GM18520 (cell line): Measurements from ENCODE around the gene SAC3D1.

ENCODE experiments used
- ATAC-seq: cut with Tn5 transposase; IDR thresholded peaks from one replicate; pipeline ENCODE4 v1.9.1; 2021; ENCODE audit not compliant: unreplicated experiment

SAC3D1 gene

GRCh38 chr11:65059523-65059922, 18.5 kb downstream of the SAC3D1 start:
- no peak for ATAC-seq

DNA sequence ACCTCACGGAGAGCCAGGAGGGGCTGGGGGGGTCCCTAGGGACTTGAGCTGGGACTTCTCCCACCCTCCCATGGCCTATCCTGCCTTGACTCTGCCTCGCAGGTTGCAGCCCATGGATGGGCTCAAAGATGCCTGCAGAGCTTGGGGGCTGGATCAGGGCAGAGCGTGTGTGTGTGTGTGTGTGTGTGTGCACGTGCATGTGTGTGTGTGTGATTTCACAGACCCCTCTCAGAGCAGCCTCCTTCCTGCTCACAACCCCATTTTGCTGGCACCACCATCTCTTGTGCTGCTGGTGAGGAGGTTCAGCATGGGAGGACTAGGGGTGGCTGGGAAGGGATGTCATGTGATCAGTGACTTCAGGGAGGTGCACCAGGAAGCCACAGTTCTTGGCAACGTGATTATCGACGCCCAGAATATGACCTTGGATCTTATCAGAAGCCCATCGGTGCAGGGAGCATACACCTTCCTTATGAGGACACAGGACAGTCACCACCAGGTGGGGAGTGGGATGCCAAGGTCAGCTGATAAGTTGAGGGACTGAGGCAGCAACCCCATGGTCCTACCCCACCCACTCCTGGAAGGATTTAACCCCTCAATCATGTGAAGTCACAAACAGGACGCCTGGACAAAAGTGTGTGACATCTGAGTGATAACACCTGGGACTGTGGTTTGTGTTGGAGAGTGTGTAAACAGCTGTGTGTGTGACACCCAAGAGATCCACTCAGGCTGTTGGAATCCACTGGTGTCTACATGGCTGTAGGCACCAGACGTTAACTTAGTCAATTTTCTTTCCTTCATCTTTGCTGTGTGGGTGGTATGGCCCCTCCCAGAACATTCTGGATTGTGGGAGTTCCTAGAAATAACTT, 19.2 kb downstream of the SAC3D1 start:
- no peak for ATAC-seq

DNA sequence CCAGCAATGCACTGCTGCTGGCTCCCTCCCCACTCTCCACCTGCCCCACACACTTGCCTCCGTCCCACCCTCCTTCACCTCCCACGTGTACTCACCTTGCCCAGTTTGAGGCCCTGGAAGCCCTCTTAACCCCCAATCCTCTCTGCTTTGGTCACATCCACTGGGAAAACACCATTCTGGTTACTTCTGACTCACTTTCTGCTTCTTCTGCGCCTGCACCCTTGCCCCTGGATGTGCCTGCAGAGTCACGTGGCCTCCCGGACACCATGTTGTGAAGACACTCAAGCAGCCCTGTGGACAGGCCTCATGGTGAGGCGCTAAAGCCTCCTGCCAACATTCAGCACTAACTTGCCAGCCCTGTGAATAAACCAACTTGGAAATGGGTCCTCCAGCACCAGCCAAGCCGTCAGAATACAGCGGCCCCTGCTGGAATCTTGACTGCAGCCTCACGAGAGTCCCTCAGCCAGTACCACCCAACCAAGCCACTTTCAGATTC, 20.0 kb downstream of the SAC3D1 start:
- ATAC-seq = no peak

DNA sequence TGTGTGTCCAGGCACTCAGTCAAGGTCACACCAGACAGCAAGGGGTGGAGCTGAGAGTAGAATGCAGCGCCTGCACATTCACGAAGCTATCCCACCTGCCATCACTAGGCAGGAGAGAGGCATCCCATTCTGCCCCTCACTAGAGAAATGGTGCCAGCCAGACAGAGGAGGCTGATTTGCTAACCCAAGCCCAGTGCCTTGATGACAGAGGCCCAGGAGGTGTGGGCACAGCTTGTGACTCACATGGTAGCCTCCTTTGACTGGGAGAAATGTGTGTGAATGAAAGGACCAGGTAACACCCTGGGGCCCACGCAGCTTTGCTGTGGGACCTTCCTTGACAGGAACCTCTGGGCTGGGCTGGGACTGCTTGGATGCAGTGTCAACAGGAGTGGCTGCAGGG, 22.5 kb downstream of the SAC3D1 start:
- no peak for ATAC-seq

DNA sequence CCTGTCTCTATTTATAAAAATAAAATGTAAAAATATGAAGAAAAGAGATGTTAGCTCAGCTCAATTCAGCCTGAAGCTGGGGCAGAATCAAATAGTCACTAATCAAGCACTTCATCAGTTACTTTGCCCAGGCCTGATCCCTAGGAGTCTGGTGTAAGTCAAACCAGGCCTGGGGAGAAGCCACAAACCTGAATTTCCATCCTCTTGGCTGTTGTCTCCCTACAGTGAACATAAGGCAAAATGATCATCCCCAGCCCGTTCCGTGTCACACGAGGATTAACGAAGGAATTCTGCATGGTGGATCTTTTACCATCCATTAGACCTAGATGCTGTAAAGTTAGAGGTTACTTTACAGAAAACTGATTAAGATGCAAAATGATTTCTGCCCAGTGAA, 23.8 kb downstream of the SAC3D1 start:
- ATAC-seq = no peak

DNA sequence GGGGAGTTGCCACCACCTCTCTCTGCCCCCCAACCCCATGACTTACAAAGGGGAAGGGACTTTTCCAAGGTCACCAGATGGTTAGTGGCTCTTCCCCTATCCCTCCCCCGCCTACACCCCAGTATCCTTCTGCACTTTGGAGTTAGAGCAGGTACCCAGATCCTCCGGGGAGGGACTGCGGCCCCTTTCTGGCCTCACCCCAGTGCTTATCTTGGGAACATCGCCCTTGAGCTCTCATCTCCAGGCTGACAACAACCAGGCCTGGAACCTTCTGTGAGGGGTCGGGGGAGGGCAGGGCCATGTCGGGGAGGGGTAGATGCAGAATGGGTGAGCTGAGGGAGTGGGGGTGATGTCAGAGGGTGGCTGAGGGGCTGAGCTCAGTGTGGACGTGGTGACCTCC, 24.8 kb downstream of the SAC3D1 start:
- no peak for ATAC-seq

DNA sequence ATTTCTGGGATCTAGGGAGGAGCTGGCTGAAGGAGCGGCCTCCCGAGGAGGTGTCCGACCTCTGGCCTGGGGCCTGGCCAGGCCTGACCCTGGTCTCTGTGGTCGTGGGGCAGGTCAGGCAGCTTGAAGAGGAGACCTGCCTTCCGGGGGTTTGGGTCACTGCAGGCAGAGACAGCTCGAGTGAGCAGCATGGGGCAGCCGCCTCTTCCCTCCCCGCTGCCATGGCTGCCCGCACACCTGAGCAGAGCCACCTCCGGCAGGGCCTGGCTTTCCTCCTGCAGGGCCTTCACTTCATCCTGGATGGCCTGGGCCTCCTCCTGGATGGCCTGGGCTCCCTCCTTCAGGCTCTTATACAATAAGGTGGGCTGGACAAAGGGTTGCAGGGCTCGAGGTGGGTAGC, 25.3 kb downstream of the SAC3D1 start:
- no peak for ATAC-seq

DNA sequence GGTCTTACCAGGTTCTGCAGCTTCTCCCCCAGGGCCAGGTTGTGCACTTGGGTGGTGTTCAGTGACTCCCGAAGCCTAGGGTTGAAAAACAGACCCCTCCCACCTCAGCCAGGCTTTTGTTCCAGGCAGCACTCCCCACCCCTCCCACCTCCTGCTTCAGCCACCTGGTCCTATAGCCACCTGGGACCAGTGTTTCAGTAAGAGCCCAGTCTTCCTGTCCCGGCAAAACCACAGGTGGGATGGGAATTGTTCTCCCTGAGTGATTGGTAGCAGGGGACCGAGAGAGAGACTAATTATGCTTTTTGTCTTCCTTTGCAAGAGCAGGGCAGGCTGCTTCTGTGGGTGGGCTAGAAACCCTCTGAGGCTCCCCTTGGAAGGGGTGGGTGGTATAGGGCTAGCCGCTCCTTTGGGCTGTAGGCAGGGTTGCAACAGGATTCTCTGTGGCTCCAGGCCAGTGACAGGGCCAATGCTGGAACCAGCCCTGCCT, 25.8 kb downstream of the SAC3D1 start:
- no peak for ATAC-seq

GRCh38 chr11:65067446-65067845, 26.4 kb downstream of the SAC3D1 start:
- ATAC-seq = no peak

GRCh38 chr11:65069217-65069616, 28.2 kb downstream of the SAC3D1 start:
- ATAC-seq = no peak

DNA sequence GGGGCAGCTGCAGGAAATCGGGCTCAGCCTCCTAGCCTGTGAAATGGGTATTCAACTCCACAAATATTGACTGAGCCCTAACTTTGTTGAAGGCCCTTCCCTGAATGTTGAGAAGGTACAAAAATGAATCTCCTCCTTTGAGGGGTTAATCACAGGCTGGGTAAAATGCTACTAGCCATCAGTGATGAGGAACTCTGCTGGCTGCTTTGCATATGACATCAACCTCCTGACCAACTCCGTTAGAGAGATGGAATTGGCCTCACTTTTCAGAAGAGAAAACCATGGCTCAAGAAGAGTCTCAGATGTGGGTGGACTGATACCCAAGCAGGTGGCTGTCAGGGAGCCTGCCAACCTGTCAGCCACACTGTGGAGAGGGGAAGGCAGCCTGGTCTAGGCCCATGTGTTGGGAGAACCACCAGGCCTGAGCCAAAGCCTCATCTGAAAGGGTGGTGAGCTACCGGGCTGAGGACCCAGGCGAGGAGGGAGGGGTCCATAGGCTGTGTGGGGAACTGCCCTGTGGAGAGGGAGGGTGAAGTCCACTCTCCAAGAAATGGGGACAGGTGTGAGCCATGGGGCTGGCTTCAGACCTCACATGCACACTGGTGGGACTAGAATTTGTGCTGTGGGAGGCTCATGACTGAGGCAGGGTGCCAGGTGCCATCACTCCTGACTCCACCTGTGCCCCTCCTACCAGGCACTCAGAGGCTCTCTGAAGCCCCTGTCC, 31.1 kb downstream of the SAC3D1 start:
- ATAC-seq = no peak

DNA sequence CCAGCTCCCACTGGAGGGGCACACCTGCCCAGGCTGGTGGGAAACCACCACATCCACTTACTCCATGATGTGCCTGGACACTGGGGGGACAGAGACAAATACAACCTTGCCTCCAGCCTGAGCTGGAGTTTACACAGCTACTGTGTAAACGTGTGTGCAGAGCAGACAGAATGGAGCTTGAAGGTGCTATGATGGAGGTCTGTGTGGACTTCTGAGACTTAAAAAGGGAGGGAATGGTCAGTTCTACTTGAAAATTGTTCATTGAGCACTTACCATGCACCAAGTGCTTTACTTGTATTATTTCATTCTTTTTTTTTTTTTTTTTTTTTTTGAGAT, 31.6 kb downstream of the SAC3D1 start:
- no peak for ATAC-seq

- ATAC-seq = no peak
These were observed 36.4 kb downstream of the SAC3D1 start for GRCh38 chr11:65077451-65077850.

GRCh38 chr11:65078151-65078550, 37.1 kb downstream of the SAC3D1 start:
- ATAC-seq = no peak

DNA sequence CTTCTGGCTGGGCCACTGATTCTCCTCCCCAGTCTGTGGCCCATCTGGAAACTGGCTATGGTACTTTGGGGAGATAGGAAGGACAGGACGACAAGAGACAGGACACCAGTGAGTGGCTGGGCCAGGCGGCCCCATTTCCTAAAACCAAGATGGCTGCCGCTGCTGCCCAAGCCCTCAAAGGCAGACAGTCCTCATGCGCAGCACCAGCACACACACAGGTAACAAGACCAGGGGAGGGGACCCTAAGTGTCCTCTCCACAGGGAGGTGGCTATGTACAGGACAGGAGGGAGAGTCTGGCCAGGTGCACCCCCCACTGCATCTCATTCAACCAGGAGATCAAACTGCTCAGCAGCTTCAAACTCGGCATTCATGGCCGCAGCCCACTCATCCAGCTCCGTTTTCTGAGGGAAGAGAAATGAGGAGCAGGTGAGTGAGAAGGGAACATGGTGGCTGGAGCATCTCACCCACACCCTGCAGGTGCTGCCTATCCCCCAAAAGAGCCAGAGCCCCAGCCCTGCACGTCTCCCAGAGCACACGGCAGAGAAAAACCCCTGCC, 37.9 kb downstream of the SAC3D1 start:
- no peak for ATAC-seq

DNA sequence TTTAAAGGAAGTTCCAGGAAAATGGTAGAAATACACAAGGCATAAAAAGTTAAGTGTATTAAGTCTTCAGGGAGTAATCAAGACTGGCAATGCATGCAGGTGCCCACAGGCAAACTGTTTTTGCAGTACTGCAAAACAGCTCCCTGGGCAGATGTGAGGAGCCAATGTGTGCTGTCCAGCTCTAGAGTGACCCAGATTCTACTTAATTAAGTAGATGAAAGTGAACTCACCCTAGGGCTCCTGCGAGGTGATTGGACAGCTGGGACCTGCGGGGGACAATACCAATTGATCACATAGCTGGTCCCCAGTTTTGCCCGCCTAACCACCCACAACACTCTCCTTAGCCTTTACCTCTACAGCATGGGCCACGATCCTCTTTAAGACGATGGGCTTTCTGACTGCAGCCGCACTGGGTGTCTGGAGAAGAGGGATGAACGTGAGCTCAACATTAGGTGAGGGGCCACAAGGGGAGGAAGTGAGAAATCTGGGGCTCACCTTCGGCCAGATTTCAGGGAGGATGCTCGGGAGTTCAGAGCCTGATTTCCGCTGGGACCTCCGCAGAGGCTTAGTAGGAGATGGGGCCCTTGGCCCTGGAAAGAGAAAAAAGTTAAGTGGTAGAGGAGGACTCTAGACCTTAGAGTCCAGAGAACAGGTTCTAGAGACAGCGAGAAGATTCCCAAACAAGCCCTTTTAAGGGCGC, 42.3 kb downstream of the SAC3D1 start:
- no peak for ATAC-seq

GRCh38 chr11:65083834-65084597, 43.0 kb downstream of the SAC3D1 start, which contains the start of the genes CDCA5 and ZFPL1:
CDCA5 (minus strand) TSS chr11:65084040; CDS start chr11:65083978, 62 bp downstream.
ZFPL1 (plus strand) TSS chr11:65084222; CDS start chr11:65084699, 477 bp downstream.
- peak; percentile 75 for ATAC-seq

GRCh38 chr11:65084598-65085375, 43.8 kb downstream of the SAC3D1 start:
- no peak for ATAC-seq

DNA sequence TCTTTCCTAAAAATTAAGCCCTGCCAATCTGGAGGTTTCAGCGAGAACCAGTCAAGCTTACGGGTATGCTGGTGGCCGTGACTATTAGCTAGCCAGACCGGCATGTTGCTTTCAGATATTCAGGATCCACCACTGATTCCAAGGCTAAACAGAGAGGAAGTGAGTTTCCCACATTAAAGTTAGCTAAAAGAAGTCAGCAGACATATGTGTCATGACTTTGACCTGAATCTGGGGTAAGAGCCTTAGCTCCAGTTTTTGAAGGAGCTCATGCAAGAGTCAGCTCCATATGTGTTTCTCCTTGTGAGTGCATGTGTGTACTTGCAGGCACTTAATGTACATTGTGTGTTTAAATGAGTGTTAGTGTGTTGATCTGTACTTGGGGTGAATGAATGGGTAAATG, 44.4 kb downstream of the SAC3D1 start:
- ATAC-seq = no peak

DNA sequence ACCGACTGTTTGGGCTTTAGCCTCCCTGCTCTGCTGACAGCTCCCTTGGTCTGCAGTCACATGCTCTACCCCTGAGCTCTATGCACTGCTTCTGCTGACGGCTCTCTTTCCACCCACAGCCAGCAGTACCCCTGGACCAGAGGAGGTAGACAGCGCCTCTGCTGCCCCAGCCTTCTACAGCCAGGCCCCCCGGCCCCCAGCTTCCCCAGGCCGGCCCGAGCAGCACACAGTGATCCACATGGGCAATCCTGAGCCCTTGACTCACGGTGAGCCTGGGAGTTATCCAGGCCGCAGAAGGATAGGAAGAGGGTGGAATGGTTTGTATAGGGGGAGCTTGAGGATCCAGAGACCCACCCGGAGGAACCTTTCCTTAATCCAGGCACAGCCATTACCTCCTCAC, 45.8 kb downstream of the SAC3D1 start:
- ATAC-seq = no peak
